ENCODE data around the gene GNAI1.

The GNAI1 gene

GRCh38 chr7:80165177-80165576 is 30.5 kb downstream of the GNAI1 start:
- DNase-seq = no peak

GRCh38 chr7:80170445-80170844 is 35.8 kb downstream of the GNAI1 start:
- DNase-seq = no peak

DNA sequence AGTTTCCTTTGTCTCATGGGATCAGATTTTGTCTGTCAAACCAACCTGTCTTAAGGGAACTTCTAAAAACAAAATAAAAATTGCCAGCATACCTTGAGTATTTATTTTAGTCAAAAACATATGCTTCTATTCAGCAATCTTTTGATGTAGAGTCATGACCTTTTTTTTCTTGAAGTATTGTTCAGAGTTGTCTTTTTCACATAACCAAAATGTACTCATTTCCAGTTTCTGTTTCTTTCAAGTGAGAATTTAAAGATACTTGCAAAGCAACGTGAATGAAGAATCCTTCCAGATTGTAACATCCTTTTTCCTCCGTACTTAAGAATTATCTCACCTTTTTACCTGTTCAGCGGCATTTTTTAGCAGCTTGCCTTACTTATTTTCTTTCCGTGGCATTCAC is 37.8 kb downstream of the GNAI1 start:
- DNase-seq = no peak

DNA sequence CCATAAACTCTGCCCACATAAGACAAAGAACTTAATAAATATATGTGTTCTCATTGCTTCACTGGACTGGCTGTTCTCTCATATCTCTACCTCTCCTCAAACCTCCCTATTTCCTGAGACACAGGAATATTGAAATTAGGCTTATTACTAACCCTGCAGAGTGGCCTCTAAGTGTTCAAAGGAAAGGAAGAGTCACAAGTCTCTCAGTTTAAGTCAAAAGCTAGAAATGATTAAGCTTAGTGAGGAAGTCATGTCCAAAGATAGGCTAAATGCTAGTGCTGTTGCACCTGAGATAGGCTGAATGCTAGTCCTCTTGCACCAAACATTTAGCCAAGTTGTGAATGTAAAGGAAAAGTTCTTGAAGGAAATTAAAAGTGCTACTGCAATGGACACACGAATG is 41.1 kb downstream of the GNAI1 start:
- no peak for DNase-seq

- no peak for DNase-seq
Measured at GRCh38 chr7:80181411-80181810, 46.8 kb downstream of the GNAI1 start.

- no peak for DNase-seq
Measured at GRCh38 chr7:80182630-80183276, 48.1 kb downstream of the GNAI1 start.

DNA sequence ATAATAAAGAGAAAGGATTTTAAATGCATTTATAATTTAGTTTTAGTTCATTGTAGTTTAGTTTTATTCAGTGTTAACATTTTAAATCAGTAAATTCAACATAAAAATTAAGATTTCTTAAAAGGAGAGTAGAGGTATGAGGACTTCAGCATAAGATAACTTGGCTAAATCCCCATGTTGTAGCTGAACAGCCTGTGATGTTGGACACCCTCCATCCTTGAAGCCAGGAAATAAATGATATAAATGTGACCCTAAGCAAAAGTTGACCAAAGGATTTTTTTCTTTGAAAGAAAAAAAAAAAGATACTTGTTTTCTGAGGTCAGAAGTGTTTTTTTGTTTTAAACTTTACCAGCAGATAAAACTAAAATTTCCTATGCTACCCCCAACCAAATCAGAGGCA is 48.7 kb downstream of the GNAI1 start:
- no peak for DNase-seq

- no peak for DNase-seq
Measured at GRCh38 chr7:80183900-80184685, 49.5 kb downstream of the GNAI1 start.

DNA sequence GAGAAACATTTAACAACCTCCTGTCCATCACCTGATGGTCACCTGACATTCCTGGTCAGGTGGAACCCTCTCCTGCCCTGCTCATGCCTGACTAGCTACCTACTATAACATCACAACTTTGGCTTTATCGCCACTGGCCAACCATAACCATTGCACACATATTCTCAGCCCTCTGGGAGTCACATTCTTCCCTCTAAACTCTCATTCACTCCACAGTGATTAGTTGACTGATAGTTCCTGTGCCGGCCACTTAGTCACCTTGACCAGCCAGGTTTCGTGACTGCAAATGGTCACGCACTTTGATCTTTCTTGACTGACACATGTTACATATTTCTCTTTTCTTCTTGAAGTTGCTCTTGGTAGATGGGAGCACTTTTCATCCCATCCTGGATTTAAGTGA is 50.1 kb downstream of the GNAI1 start:
- no peak for DNase-seq

DNA sequence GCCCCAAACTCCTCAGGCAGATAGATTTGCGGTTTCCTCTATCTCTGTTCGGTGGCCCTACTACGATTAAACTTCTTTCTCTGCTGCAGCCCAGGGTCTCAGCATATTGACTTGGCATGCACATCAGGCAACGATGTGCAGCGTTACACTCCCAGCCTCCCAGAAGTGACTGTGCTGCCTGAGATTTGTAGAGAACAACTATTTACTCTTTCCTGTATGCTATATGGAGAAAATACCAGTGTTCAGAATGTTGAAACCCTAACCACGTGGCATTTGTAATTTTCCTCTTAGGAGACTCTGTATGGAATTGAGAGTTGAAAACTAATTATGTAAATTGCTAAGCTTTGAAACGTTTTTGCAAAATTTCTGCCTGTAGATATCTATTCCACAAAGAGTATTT is 50.9 kb downstream of the GNAI1 start:
- no peak for DNase-seq

DNA sequence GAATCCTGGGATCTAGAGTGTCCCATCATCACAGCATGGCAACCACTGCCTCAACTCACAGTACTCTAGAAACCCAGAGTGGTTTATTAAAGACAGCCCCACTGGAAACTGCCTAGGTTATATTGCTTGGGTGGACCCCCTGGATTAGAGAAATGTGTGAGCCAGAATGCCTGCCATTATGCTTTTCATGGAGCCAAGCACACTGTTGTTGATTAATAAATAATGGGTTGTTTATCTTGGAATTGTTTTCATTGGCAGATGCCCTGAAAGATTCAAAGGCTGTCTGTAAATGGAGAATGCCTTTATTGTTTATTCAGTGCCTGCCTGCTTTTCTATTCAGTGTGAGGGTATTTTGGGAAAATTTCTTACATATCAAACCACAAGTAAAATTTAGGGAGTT is 52.1 kb downstream of the GNAI1 start:
- no peak for DNase-seq

DNA sequence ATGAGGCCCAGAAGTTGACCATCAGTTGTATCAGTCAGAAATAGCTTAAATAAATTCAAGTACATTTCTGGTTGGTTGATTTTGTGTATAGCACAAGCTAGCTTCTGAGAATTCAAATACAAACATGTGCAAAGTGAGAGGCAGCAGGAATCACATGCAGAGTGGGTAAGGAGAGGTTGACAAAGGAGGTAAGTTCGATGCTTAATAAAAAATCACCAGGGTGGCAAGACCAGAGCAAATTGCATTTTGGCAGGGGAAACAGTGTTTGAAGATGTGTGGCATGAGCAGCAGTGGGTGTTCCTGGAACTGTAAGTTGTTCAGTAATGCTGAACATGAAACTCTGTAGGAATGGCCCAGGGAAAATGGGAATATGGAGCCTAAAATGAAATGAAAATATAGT is 52.6 kb downstream of the GNAI1 start:
- no peak for DNase-seq

- no peak for DNase-seq
Measured at GRCh38 chr7:80187727-80188126, 53.1 kb downstream of the GNAI1 start.

- DNase-seq = no peak
Measured at GRCh38 chr7:80189638-80190037, 55.0 kb downstream of the GNAI1 start.

DNA sequence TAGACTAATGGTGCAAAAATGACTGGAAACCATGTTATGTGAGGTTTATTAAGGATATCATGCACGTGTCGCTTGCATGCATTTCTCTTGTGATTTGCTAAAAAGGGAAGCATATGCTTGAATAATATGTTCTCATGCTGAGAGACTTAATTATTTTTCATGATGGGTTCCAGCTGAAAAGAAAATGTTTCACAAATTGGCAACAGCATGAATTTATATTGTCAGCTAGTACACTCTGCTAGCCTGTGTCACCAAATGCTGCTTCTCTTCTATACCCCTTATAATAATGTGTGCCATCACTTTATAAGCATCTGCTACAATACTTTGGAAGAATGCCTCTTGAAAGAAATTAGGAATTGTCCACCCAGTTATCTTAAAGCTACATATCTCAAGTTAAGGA is 63.0 kb downstream of the GNAI1 start:
- DNase-seq = no peak

GRCh38 chr7:80199051-80199450 is 64.4 kb downstream of the GNAI1 start:
- DNase-seq = no peak

DNA sequence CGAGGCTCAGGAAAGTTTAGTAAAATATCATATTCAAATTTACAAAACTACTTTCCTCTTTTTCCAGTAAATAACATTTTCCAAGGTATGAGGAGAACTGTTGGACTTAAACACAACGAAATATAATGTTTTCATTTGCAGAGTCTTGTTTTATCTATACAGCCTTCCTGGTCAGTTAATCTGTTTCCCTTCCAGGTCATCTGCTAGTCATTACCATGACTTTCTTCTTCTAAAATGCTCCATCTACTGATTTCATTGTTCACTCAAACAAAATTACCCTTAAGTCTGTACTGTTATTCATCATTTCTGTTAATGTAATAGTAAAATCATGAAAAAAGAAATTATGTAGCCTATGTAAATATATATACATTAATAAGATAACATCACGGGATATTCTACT is 69.8 kb downstream of the GNAI1 start:
- no peak for DNase-seq

DNA sequence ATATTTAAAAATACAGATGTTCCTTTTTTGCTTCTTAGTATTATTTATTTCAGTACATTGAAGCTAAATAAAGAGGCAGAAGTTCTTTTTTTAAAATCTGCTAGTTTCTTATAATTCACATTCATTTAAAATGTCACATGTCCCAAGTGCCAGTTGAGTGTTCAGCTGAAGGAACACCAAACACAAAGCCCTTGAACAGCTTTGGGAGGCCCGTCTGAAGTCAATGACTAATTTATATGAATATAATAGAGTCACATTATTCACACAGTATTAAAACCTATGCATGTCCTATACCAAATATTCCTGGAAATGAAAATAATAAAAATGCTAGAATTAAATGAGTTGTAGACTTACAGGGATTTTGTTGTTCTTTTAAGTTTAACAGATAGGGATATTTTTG is 70.3 kb downstream of the GNAI1 start:
- DNase-seq = no peak

GRCh38 chr7:80206763-80207162 is 72.1 kb downstream of the GNAI1 start:
- DNase-seq = no peak

GRCh38 chr7:80207501-80207900 is 72.9 kb downstream of the GNAI1 start:
- no peak for DNase-seq

DNA sequence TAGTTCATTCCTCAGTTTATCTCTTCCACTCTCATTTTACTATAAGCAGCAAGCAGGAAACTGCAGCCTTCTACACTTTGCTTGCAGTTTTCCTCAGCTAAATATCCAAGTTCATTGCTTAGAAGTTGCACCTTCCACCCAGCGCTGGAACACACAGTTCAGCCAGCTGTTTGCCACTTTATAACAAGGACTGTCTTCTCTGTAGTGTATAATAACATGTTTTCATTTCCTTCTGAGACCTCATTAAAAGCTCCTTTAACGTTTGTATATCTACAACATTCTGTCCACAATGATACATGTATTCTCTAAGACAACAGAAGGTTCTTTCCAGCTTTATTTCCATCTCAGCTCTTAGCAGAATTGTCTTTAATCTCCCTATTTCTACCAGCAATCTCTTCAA is 74.1 kb downstream of the GNAI1 start:
- no peak for DNase-seq

- no peak for DNase-seq
Measured at GRCh38 chr7:80210400-80210799, 75.8 kb downstream of the GNAI1 start.

- DNase-seq = no peak
Measured at GRCh38 chr7:80213814-80214213, 79.2 kb downstream of the GNAI1 start.

DNA sequence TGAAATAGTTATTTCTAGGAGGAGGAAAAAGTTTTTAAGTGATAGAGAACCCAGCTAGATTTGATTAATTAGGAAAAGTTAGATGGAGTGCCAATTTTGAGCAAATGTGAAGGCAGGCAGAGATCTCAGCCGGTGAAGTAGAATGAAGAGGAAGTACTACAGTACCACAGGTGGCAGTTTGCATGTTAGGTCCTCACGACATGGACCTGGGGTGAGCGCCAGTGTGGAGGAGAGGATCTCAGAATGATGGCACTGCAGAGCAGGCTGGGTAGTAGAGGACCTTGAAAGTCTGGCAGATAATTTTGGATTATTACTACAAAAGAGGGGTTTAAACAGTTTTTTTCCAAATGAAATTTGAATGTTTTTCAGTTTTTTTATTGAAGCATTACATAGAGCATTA is 81.1 kb downstream of the GNAI1 start:
- no peak for DNase-seq
